Measurements from ENCODE around the gene NLK. TPM values are rescaled to one million over a fixed set of nuclear protein-coding genes. Genes with fewer than 3 reads are reported as not detected.

NLK gene
- total and polyA plus RNA-seq, 7 donors, result 9.3 to 17.1 (median 15.0) TPM

GRCh38 chr17:28119560-28119959, 77.1 kb downstream of the NLK start:
- WGBS, 2 donors, result 97 to 98% methylated on average over 2 of the region's 2 CpGs
- H3K4me3 ChIP-seq, result no peak overlapping the region
- peaks cover 0 to 14% (median 4%) of the 10 kb centered on the region in 4 donors for H3K4me1 ChIP-seq
- intact Hi-C loops (cut with DNase I), result no loop called here
- TF ChIP-seq EP300 (IDR thresholded peaks at IDR 0.05), result no peak
- TF ChIP-seq POLR2AphosphoS5 (IDR thresholded peaks at IDR 0.05), result no peak
- DNase-seq, result no peak
- peaks cover 0 to 15% (median 0%) of the 10 kb centered on the region in 4 donors for H3K36me3 ChIP-seq
- no peaks in the 10 kb centered on the region for H3K27me3 ChIP-seq
- H3K9me3 ChIP-seq, result no peaks in the 10 kb centered on the region
- H3K27ac ChIP-seq, result no peak overlapping the region

GRCh38 chr17:28120766-28121165, 78.3 kb downstream of the NLK start:
- DNase-seq, result no peak
- intact Hi-C loops (cut with DNase I), result no loop called here
- no peak for TF ChIP-seq POLR2AphosphoS5 (IDR thresholded peaks at IDR 0.05)
- TF ChIP-seq EP300 (IDR thresholded peaks at IDR 0.05), result no peak
- TF ChIP-seq POLR2A (IDR thresholded peaks at IDR 0.05), result no peak
- TF ChIP-seq CTCF (IDR thresholded peaks at IDR 0.05), result no peak
- no peak overlapping the region for H3K27ac ChIP-seq
- H3K4me1 ChIP-seq, result peaks cover 0 to 24% (median 7%) of the 10 kb centered on the region in 4 donors
- H3K36me3 ChIP-seq, result peaks cover 0 to 17% (median 0%) of the 10 kb centered on the region in 4 donors
- no peaks in the 10 kb centered on the region for H3K27me3 ChIP-seq
- H3K4me3 ChIP-seq, result no peak overlapping the region
- H3K9me3 ChIP-seq, result no peaks in the 10 kb centered on the region
- WGBS, 2 donors, result 87 to 92% methylated on average over 1 of the region's 1 CpG

- Histone ChIP-seq H3K36me3 (peaks cover 0 to 17% (median 0%) of the 10 kb centered on the region in 4 donors), H3K4me3 (no peak overlapping the region), H3K9me3 (no peaks in the 10 kb centered on the region), H3K27ac (no peak overlapping the region), H3K27me3 (no peaks in the 10 kb centered on the region), H3K4me1 (peaks cover 0 to 14% (median 4%) of the 10 kb centered on the region in 4 donors)
- WGBS, 2 donors, result 84 to 88% methylated on average over 1 of the region's 1 CpG
- TF ChIP-seq POLR2AphosphoS5 (IDR thresholded peaks at IDR 0.05) (no peak), EP300 (IDR thresholded peaks at IDR 0.05) (no peak), POLR2A (IDR thresholded peaks at IDR 0.05) (no peak), CTCF (IDR thresholded peaks at IDR 0.05) (no peak)
- intact Hi-C loops (cut with DNase I), result no loop called here
- no peak for DNase-seq
Observed at GRCh38 chr17:28124962-28125361, 82.5 kb downstream of the NLK start.

- TF ChIP-seq CTCF (IDR thresholded peaks at IDR 0.05) (no peak), POLR2AphosphoS5 (IDR thresholded peaks at IDR 0.05) (no peak), POLR2A (IDR thresholded peaks at IDR 0.05) (no peak), EP300 (IDR thresholded peaks at IDR 0.05) (no peak)
- peaks cover 0 to 14% (median 6%) of the 10 kb centered on the region in 4 donors for H3K4me1 ChIP-seq
- intact Hi-C loops (cut with DNase I), result no loop called here
- H3K27ac ChIP-seq, result no peak overlapping the region
- no peak for DNase-seq
- H3K9me3 ChIP-seq, result no peaks in the 10 kb centered on the region
- no peak overlapping the region for H3K4me3 ChIP-seq
- WGBS, 2 donors, result 31 to 70% methylated on average over 4 of the region's 4 CpGs
- H3K36me3 ChIP-seq, result peaks cover 0 to 17% (median 0%) of the 10 kb centered on the region in 4 donors
- H3K27me3 ChIP-seq, result no peaks in the 10 kb centered on the region
Observed at GRCh38 chr17:28125526-28126378, 83.3 kb downstream of the NLK start.

- no peak overlapping the region for H3K4me3 ChIP-seq
- H3K36me3 ChIP-seq, result peaks cover 0 to 17% (median 0%) of the 10 kb centered on the region in 4 donors
- peaks cover 0 to 22% (median 6%) of the 10 kb centered on the region in 4 donors for H3K4me1 ChIP-seq
- H3K9me3 ChIP-seq, result no peaks in the 10 kb centered on the region
- intact Hi-C loops (cut with DNase I), result no loop called here
- no peaks in the 10 kb centered on the region for H3K27me3 ChIP-seq
- TF ChIP-seq POLR2AphosphoS5 (IDR thresholded peaks at IDR 0.05) (no peak), EP300 (IDR thresholded peaks at IDR 0.05) (no peak)
- DNase-seq, result no peak
- H3K27ac ChIP-seq, result no peak overlapping the region
- WGBS, 2 donors, result 98 to 99% methylated on average over 1 of the region's 1 CpG
Observed at GRCh38 chr17:28127196-28127595, 84.7 kb downstream of the NLK start.

Data from sigmoid colon (tissue), 7 donors.